Embryonic facial prominence (tissue), 1 donor: ENCODE measurements around the gene TRIM72.
"Not testable (repeated sequence)": the region's sequence is repeated elsewhere in the genome, so short reads cannot be mapped to it uniquely, and the experiment has no call there.

Experiments used
- DNase-seq: peaks from one replicate; pipeline ENCODE4 v3.0.0-alpha.2; 2016; ENCODE audit errors: extremely low spot score

TRIM72 gene

DNA sequence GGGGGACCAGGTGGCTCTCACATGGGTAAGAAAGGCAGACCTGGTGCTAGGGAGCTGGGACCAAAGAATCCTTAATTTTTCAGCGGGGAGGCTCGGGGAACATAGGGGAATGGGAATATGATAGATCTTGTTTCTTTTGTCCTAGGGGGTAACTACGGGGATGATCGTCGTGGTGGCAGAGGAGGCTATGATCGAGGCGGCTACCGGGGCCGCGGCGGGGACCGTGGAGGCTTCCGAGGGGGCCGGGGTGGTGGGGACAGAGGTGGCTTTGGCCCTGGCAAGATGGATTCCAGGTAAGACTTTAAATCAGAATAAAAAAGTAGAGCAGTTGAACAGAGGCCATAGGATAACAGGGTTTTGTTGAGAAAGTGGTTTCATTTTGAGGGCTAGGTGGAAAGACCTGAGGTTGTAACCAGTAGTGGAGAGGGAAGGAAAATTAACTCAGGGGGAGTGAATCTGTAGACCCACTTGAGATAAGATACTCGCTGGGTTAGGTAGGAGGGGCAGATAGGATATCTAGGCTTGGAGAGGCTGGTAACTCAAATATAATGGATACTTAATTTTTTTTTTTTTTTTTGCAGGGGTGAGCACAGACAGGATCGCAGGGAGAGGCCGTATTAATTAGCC lies 23.0 kb upstream of the TRIM72 start:
- no peak for DNase-seq

DNA sequence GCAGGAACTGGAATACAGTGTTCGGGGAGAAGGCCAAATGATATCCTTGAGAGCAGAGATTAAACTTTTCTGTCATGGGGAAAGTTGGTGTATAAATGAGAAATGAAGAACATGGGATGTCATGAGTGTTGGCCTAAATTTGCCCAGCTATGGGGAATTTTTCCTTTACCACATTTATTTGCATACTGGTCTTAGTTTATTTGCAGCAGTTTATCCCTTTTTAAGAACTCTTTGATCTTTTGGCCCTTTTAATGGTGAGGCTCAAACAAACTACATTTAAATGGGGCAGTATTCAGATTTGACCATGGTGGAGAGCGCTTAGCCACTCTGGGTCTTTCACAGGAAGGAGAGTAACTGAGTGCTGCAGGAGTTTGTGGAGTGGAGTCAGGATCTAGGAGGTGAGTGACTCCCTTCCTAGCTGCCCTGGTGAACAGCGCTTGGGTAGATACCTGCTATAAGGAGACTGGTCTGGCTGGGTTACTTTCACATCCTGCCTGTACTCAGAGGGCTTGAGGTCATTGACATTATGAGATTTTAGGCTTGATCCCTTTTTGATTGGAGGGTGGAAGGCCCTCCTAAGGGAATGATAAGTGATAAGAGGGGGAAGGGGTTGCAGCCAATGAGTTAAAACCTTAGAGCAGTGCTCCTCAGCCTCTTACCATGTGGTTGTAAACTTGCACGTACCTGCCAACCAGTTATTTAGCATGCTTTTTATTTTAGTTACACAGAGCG lies 22.1 kb upstream of the TRIM72 start:
- no peak for DNase-seq

DNA sequence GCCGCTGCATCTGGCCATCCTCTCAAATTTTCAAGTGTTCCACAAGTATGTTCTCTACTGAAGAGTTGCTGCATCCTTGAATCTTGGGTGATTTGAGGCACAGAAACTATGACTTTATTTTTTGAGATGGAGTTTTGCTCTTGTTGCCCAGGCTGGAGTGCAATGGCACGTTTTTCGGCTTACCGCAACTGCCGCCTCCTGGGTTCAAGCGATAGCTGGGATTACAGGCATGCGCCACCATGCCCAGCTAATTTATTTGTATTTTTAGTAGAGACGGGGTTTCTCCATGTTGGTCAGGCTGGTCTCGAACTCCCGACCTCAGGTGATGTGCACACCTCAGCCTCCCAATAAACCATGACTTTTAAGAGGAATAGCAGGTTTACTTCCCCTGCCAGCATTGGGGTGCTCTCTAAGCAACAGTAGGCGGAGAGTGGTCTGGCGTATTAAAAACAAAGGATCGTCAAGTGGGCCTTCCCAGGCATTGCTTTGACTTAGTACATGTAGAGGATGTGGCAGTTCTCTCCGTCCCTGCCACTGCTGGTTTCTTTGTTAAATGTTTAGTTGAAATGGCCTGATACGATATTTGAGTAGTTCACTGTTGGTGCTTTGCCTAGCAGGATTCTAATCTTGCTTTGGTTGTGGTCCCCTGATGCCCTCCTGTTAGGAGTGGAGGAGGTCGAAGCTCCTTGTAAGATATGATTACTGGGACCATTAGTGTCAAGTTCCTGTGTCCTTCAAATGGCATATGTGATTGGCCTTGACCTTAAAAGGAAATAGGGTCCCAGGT lies 20.9 kb upstream of the TRIM72 start:
- no peak for DNase-seq

DNA sequence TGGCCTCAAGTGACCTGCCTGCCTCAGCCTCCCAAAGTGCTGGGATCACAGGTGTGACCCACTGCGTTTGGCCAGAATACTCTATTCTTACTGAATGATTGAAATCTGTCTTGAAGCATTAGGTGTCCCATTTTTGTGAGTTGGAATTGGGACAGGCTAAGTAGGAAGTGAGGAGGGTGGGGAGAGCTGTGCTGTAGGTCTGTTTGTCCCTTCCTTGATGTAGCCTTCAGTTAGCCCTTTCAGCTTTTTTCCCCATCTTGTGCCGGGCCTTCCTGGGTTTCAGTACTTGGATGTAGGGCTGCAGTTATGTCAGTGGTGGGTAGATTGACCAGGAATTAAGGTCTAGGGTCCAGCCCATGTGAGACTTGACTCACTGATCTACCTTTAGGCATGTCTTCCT lies 20.0 kb upstream of the TRIM72 start:
- no peak for DNase-seq

DNA sequence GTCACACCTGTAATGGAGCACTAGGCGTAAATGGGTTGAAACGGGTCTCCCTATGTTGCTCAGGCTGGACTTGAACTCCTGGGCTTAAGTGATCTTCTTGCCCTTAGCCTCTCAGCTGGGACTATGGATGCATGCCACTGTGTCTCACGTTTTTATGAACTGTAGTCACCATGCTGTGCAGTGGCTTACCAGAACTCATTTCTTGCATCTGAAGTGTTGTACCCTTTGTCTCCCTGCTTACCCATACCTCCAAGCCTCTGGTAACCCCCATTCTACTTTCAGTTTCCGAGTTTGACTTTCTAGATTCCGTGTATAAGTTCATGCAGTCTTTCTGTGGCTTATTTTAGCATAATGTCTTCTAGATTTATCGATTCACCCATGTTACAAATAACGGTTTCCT lies 19.0 kb upstream of the TRIM72 start:
- DNase-seq = no peak

DNA sequence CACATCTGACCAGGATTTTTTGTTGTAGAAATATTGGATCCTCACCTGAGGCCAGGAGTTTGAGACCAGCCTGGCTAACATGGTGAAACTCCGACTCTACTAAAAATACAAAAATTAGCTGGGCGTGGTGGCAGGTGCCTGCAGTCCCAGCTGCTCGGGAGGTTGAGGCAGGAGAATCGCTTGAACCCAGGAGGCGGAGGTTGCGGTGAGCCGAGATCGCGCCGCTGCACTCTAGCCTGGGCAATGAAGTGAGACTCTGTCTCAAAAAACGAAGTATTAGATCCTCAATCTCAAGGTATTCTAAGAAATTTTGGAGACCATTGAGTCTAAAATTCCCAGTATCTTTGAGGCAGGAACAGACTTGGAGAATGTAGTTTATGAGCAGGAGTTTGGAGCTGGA lies 18.1 kb upstream of the TRIM72 start:
- not testable (repeated sequence) for DNase-seq

DNA sequence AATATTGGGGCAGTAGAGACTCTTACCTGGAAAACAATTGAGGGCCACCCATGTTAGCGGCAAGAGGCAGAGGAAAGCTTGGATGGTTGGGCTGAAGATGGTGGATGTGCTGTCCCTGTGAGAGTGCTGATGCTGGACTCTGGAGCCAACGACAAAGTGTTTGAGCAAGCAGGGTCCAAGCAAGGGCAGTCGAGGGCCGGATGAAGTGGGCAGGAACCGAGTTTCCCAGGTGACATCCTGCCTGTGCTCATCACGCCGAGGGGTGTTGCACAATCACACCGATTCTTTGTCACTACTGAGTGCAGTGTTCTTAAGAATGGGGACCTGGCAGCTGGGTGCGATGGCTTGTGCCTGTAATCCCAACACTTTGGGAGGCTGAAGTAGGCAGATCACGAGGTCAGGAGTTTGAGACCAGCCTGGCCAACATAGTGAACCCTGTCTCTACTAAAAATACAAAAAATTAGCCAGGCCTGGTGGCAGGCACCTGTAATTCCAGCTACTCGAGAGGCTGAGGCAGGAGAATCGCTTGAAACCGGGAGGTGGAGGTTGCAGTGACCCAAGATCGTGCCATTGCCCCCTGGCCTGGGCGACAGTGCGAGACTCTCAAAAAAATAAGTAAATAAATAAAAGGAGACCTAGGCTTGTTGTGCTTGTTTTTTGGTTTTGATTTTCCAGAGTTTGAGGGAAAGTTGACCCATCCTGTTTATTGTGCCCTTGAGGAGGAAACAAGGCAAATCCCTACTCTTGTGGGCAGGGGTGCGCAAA lies 17.4 kb upstream of the TRIM72 start:
- no peak for DNase-seq

DNA sequence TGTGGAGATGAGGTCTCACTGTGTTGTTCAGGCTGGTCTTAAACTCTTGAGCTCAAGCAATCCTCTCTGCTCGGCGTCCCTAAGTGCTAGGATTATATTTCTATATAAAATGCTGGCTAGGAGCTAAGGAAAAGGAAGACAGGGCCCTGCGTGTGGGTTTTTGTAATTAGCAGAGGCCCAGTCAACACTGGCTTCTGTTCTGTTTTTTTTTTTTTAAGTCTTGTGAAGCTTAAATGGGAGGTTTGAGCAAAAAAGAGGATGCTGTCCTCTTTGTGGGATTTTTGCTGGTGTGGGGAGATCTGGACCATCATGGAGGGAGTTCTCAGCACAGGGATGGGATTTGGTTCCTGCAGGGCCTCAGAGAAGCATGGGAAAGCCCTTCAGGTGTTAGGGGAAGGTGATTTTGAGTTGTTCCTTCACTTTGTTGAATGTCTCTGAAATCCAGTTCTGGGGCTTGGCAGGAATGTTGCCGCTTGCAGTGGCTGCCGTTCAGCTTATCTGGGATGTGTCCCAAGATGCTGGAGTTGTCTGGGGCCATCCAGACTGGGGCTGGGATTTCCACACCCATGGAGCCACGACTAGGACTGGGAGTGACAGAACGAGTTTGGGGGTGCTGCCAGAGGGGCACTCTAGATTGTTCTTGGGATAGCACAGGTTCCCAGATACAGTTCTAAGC lies 15.6 kb upstream of the TRIM72 start:
- DNase-seq = no peak

DNA sequence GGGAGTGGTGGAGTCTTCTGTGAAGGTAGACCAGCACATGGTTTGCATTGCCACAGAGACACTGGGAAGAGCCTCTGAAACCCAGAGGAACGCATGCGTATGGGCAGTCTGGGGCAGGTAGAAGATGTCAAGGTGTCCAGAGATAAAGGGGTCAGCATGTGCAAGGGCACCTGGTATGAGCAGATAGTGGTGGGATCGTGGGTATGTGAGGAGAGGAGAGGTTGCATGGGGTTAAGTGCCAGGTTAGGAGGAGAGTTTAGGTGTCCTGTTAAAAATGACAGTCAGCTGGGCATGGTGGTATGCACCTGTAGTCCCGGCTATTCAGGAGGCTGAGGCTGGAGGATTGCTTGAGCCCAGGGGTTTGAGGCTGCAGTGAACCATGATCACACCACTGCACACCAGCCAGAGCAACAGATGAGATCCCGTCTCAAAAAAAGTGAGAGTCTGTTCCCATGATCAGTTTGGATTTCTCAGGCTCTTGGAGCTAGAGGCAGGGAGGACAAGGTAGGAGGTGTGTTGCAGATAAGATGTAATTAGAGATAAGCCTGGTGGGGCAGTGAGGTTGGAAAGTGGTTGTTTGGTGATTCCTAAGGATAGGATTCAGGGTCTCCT lies 14.4 kb upstream of the TRIM72 start:
- DNase-seq = no peak

DNA sequence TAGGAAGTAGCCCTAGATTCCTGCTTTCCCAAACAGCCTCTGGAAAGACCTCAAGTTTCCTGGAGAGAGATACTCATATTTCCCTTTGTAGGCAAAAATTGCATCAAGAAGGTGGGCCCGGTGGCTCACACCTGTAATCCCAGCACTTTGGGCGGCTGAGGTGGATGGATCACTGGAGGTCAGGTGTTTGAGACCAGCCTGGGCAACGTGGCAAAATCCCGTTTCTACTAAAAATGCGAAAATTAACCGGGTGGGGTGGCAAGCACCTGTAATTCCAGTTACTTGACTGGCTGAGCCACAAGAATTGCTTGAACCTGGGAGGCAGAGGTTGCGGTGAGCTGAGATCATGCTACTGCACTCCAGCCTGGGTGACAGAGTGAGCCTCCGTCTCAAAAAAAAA lies 13.8 kb upstream of the TRIM72 start:
- not testable (repeated sequence) for DNase-seq

DNA sequence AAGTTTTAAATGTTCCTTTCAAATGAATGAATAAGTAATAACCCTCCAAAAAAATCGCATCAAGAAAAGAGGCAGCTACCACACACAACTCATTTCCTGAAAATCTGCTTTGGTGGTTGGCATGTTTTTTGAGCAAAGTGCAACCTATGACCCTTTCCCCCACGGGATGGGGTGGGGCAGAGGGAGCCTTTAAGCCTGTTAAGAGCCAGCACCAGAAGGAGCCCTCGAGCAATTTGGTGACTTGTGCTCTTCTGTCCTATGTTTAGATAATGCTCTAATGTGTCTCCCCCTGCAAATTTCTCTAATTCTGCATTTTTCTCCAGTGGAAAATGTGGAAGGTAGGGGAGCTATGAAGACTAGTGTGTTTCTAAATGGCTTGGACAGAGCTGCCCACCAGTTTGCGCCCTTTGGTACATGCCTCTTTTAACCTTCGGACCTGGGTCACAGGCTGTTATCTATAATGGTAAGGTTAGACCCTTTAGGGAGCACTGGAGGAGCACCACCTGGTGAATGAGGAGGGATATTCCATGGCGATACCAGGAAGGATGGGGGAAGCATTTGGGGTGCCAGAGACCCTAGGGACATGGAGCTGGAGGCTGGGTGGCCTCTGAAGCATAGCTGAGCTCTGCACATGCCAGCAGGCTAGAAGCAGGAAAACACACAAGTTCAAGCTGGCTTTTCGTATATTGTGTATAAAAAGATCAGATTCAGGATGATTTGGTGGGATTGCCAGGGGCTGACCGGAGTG lies 12.9 kb upstream of the TRIM72 start:
- DNase-seq = no peak

DNA sequence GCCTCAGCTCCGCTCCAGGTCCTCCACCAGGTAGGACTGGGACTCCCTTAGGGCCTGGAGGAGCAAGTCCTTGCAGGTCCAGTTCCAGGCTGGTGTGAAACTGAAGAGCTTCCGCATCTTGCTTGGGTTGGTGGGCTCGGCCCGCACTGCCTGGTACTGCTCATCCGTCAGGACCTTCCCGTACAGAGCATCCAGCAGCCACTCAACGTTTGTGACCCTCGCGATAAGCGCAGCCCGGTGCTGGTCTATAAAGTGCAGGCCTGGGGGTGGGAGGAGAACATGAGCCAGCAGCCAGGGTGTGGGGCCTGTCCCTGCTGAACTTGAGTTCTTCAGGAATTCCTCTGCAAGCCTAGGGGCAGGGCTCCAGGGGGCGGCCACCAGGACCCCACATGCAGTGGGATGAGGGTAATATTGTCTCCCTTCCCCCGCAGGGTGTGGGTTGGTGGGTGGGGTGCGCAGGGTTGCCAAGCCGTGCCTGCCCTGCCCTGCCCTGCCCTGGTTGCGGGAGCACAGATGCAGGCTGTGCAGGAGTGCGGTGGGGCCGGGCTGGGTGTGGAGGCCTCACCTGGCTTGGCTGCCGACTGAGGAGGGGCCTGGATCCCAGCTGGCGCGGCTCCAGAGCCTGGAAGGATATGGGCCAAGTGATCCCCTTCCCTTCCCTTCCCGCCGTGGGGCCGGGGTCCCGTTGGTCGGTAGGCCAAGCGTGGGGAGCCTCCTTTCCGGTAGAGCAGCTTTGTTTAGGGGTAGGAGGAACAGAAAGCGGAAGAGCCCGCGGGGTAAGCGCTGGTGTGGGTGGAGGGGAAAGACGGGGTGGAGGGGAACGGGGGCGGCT lies 12.1 kb upstream of the TRIM72 start:
- DNase-seq = no peak

DNA sequence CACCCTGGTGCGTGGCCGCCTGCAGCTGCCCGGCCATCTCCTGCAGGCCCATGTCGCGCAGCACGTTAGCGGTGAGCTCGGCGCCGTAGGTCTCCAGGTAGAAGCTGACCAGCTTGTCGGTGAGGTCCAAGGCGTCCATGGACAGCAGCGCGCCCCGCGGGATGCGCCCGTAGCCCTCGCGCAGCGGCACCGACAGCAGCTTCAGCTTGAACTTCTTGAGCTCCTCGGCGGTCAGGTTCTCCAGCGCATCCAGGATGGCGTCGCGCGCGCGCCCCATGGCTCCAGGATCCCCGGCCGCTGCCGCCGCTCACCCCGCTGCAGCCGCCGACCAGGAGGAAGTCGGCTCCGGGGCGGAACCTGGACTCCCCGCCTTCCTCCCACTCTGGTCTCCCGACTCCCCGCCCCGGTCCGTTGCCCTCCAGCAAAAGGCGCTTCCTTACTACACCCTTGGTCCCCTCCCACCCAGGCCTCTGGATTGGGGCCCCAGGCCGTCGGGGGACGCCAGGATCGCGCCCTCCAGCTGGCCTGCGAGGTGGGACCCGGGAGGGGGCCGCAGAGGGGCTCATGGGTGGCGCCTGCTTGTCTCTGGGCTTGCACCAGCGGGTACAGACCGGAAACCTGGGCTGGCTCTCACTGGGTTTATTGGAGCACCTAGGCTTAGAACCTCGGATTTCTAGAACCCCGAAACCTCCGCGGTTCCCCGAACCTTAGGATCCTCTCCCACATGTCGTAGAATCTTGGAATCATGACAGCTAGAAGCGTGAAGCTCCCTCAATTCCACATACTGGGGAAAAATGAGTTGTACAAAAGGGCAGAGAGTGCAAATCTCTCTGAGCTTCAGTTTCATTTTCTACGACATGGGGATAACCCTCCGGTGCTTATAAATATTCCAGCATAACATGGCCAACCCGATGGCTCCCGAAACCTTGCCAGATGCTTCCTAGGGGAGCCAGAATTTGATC lies 11.2 kb upstream of the TRIM72 start, which contains the start of gene PYCARD:
PYCARD (minus strand) TSS at position 347 of the 962 bp plus-strand sequence; CDS start at position 277, 70 bp downstream.
- DNase-seq = no peak

DNA sequence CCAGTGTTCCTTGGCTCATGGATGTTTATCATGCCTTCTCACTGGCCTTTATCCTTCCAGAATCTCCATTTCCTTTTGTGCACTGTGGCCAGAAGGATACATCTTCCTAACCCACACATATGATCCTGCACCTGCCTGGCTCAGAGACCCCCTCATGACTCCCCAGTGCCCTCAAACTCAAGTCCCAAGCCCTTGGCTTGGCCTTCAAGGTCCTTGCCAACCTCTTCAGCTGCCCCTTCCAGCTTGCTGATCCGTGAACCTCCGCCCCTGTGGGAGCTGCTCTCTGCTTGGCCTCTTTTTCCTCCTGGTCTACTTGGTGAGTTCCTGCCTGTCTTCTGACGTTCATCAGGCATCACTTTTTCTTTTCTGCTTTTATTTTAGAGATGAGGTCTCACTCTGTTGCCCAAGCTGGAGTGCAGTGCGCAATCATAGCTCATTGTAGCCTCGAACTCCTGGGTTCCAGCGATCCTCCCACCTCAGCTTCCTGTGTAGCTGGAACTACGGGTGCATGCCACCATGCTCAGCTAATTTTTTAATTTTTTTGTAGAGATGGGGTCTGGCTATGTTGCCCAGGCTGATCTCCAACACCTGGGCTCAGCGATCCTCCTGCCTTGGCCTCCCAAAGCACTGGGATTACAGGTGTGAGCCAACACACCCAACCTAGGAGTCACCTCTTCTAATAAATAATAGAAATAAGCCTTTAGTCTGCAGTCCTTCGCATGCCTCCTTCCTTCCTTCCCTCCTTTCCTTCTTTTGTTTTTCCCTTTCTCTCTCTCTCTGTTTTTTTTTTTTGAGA lies 8.8 kb upstream of the TRIM72 start:
- no peak for DNase-seq

DNA sequence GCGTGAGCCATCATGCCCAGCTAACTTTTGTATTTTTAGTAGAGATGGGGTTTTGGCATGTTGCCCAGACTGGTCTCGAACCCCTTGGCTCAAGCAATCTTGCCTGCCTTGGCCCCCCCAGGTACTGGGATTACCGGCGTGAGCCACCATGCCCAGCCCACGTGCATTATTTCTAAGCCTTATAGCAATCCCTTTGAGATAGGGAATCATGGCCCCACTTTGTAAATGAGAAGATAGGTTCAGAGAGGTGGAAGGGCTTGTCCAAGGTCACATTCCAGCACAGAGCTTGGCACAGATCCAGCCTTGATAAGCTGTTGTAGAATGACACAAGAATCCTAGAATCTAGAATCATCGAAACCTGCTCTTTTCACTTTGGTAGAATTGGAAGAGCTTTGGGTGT lies 7.1 kb upstream of the TRIM72 start:
- no peak for DNase-seq

DNA sequence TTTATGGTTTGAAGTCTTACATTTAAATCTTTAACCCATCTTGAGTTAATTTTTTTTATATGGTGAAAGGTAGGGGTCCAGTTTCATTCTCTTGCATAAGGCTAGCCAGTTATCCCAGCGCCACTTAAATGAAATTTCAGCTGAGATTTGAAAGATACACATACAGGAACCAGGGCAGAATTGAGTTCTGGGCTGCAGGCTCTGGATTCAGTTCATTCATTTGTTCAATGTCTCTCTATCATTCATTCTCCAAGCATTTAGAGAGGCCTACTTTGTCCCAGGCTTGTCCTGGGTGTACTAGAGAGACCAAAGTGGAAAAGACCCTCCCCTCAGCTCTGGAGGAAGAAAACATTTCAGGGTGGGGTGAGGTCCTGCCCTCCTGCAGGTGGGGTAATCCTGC lies 577 bp upstream of the TRIM72 start:
- no peak for DNase-seq

DNA sequence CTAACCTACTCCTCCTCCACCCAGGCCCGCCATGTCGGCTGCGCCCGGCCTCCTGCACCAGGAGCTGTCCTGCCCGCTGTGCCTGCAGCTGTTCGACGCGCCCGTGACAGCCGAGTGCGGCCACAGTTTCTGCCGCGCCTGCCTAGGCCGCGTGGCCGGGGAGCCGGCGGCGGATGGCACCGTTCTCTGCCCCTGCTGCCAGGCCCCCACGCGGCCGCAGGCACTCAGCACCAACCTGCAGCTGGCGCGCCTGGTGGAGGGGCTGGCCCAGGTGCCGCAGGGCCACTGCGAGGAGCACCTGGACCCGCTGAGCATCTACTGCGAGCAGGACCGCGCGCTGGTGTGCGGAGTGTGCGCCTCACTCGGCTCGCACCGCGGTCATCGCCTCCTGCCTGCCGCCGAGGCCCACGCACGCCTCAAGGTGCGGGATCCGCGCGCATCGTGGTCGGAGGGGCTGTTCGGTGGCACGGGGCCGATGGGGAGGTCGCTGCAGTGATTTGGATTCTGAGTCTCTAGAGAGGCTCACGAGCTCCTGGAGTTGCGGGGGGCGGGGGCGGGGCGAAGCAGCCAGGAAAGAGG lies 878 bp downstream of the TRIM72 start:
- no peak for DNase-seq
